ENCODE measurements around the gene KIF21B.

- TF ChIP-seq POLR2A (IDR thresholded peaks at IDR 0.05) = no peak
- TF ChIP-seq CTCF (IDR thresholded peaks at IDR 0.05) = no peak
Measured at GRCh38 chr1:200938955-200939354, 84.6 kb downstream of the KIF21B start.
